Neuronal stem cell (in vitro differentiated cells): Measurements from ENCODE around the gene CPNE4.

Source experiments
- DNase-seq: peaks from one replicate; pipeline ENCODE4 v3.0.0-alpha.2; 2013; ENCODE audit warnings: low spot score
- H2AFZ ChIP-seq: one replicate; pipeline ENCODE4 v1.6.1; 2013; ENCODE audit warnings: mild to moderate bottlenecking, low read length, inconsistent platforms
- H2AK5ac ChIP-seq: 2 replicates; pipeline ENCODE4 v1.6.1; 2013; ENCODE audit warnings: low read depth, mild to moderate bottlenecking, inconsistent platforms, low read length, moderate library complexity, mixed read lengths
- H2BK120ac ChIP-seq: 2 replicates; pipeline ENCODE4 v1.6.1; 2013; ENCODE audit warnings: low read depth, mild to moderate bottlenecking, inconsistent platforms, low read length, moderate library complexity, mixed read lengths
- H2BK12ac ChIP-seq: one replicate; pipeline ENCODE4 v1.6.1; 2013; ENCODE audit warnings: low read length, inconsistent platforms
- H2BK15ac ChIP-seq: 2 replicates; pipeline ENCODE4 v1.6.1; 2013; ENCODE audit warnings: mild to moderate bottlenecking, low read length, inconsistent platforms, mixed read lengths
- H2BK5ac ChIP-seq: one replicate; pipeline ENCODE4 v1.6.1; 2013; ENCODE audit warnings: inconsistent platforms, mild to moderate bottlenecking, low read length, moderate library complexity
- H3K14ac ChIP-seq: one replicate; pipeline ENCODE4 v1.6.1; 2013; ENCODE audit warnings: low read length, inconsistent platforms
- H3K18ac ChIP-seq: 2 replicates; pipeline ENCODE4 v1.6.1; 2013; ENCODE audit warnings: low read length, inconsistent platforms
- H3K23ac ChIP-seq: 2 replicates; pipeline ENCODE4 v1.6.1; 2013; ENCODE audit warnings: low read depth, mild to moderate bottlenecking, mixed read lengths, low read length, inconsistent platforms; ENCODE audit not compliant: poor library complexity
- H3K27ac ChIP-seq: replicated peaks from 3 replicates; pipeline ENCODE4 v1.5.1; 2013; ENCODE audit warnings: low read length, inconsistent platforms
- H3K27me3 ChIP-seq, 3 experiments: 2 replicates each; pipeline ENCODE4 v1.6.1; 2013; ENCODE audit warnings: low read length in 3 of 3, mild to moderate bottlenecking in 2 of 3, inconsistent platforms in 1 of 3, low read depth in 1 of 3, mixed read lengths in 1 of 3, moderate library complexity in 1 of 3; ENCODE audit not compliant: control insufficient read depth in 3 of 3, insufficient read depth in 3 of 3
- H3K36me3 ChIP-seq, 2 donors: replicated peaks in 1 of 2; 2 replicates each; pipeline ENCODE4 v1.6.1; 2013; ENCODE audit warnings: low read length in 2 of 2; ENCODE audit not compliant: control insufficient read depth in 2 of 2, insufficient read depth in 2 of 2
- H3K4ac ChIP-seq: 2 replicates; pipeline ENCODE4 v1.6.1; 2013; ENCODE audit warnings: inconsistent platforms, mild to moderate bottlenecking, low read length, moderate library complexity
- H3K4me1 ChIP-seq, 2 donors: 1 replicate in 1 of 2; 2 replicates in 1 of 2; pipeline ENCODE4 v1.6.1; 2013; ENCODE audit warnings: low read length in 2 of 2, low read depth in 1 of 2; ENCODE audit not compliant: control insufficient read depth in 2 of 2, insufficient read depth in 1 of 2
- H3K4me2 ChIP-seq: one replicate; pipeline ENCODE4 v1.6.1; 2013; ENCODE audit warnings: mild to moderate bottlenecking, low read length, inconsistent platforms; ENCODE audit not compliant: insufficient read depth, poor library complexity, severe bottlenecking
- H3K4me3 ChIP-seq, 2 donors: 2 replicates each; pipeline ENCODE4 v1.5.1; 2013; ENCODE audit warnings: low read length in 2 of 2, mild to moderate bottlenecking in 2 of 2, inconsistent platforms in 1 of 2, moderate library complexity in 1 of 2
- H3K79me1 ChIP-seq: one replicate; pipeline ENCODE4 v1.6.1; 2013; ENCODE audit warnings: low read depth, mild to moderate bottlenecking, inconsistent platforms, low read length, moderate library complexity
- H3K9ac ChIP-seq: one replicate; pipeline ENCODE4 v1.6.1; 2013; ENCODE audit warnings: mild to moderate bottlenecking, low read depth, low read length, inconsistent platforms; ENCODE audit not compliant: poor library complexity
- H3K9me3 ChIP-seq, 2 donors: replicated peaks in 1 of 2; 2 replicates each; pipeline versions ENCODE3 to v1.6.1; 2013; ENCODE audit warnings: low read length in 2 of 2, mild to moderate bottlenecking in 2 of 2, inconsistent platforms in 1 of 2, low read depth in 1 of 2, mixed read lengths in 1 of 2, moderate library complexity in 1 of 2; ENCODE audit not compliant: control insufficient read depth in 2 of 2, insufficient read depth in 1 of 2
- H4K8ac ChIP-seq: one replicate; pipeline ENCODE4 v1.6.1; 2013; ENCODE audit warnings: low read depth, mild to moderate bottlenecking, inconsistent platforms, low read length, moderate library complexity
- H4K91ac ChIP-seq: one replicate; pipeline ENCODE4 v1.6.1; 2013; ENCODE audit warnings: low read length, low read depth, mild to moderate bottlenecking, inconsistent platforms; ENCODE audit not compliant: poor library complexity
- WGBS, 2 donors: extraction: QIAGEN DNeasy Blood & Tissue Kit; methylation state at CpG; one replicate each; pipeline ENCODE4 v1.1.7; 2013; ENCODE audit warnings: missing lambda C conversion rate in 2 of 2, mixed read lengths in 1 of 2; ENCODE audit not compliant: insufficient read length in 2 of 2, insufficient replicate concordance in 1 of 2; ENCODE audit errors: extremely low coverage in 2 of 2; 5-methylcytosine and 5-hydroxymethylcytosine counted together

CPNE4 gene

DNA sequence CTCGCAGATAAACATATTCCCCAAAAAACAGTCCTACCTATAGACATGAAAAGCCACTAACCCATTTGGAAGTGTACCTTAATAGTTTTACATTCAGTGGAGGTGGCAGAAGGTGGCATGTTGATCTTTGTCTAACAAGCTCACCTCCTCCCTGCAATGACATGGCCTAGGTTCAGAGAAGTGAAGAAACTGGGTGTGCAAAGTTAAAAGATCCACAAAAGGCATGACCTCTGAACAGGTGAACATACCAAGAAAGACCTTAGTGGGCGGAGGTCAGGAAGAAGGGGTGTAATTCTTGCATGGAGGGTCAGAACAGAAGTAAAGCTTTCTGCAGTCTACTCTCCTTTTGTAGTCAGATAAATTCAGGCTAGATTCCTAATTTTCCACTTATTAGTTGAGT, 532.9 kb downstream of the CPNE4 start:
- WGBS, 2 donors, result no CpG with 5 or more reads among the region's 2 CpGs
- peak overlapping the region; percentile 88 for H2AFZ ChIP-seq
- H3K9ac ChIP-seq, result no peak overlapping the region
- no peak overlapping the region for H4K91ac ChIP-seq
- peaks cover 5 to 43% of the 10 kb centered on the region in 2 donors for H3K36me3 ChIP-seq
- DNase-seq, result no peak
- no peak overlapping the region for H2BK15ac ChIP-seq
- no peak overlapping the region for H3K18ac ChIP-seq
- no peak overlapping the region for H2BK5ac ChIP-seq
- no peak overlapping the region for H3K27ac ChIP-seq
- peak overlapping the region; percentile 85 for H3K4me2 ChIP-seq
- H2BK12ac ChIP-seq, result no peak overlapping the region
- H3K4me3 ChIP-seq, result peak overlapping the region; percentile 86 to 99
- no peaks in the 10 kb centered on the region for H3K9me3 ChIP-seq
- H3K4me1 ChIP-seq, result peaks cover 2 to 5% of the 10 kb centered on the region in 2 donors
- H3K4ac ChIP-seq, result no peak overlapping the region
- H3K27me3 ChIP-seq, result peaks cover 0 to 2% (median 0%) of the 10 kb centered on the region in 3 experiments
- no peak overlapping the region for H2BK120ac ChIP-seq
- no peak overlapping the region for H4K8ac ChIP-seq
- H2AK5ac ChIP-seq, result no peak overlapping the region
- H3K14ac ChIP-seq, result no peak overlapping the region
- H3K23ac ChIP-seq, result no peak overlapping the region
- no peaks in the 10 kb centered on the region for H3K79me1 ChIP-seq

DNA sequence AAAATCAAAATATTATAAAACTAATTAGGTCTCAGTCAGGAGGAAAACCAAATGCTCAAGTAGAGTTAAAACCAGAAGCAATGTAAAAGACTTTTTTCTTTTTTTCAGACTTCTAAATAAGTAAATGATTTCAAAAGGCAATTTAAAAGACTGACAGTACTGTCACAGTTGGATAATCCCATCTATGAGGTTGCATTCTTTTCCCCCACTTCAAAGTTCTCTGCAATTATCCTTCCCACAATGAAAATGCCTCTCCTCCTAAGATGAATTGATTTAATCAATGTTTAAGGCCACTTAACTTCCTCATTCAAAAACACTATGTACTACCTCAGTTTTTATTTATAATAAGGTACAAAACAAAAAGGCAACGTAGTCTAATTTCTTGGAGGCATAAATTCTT, 540.1 kb downstream of the CPNE4 start:
- no peak overlapping the region for H3K4ac ChIP-seq
- WGBS, 2 donors, result no CpG with 5 or more reads among the region's 1 CpG
- no peaks in the 10 kb centered on the region for H3K9me3 ChIP-seq
- no peak overlapping the region for H2BK15ac ChIP-seq
- H3K27ac ChIP-seq, result no peak overlapping the region
- no peak overlapping the region for H3K23ac ChIP-seq
- peaks cover 16 to 98% of the 10 kb centered on the region in 2 donors for H3K36me3 ChIP-seq
- H3K79me1 ChIP-seq, result no peaks in the 10 kb centered on the region
- no peak overlapping the region for H2BK120ac ChIP-seq
- H2BK12ac ChIP-seq, result no peak overlapping the region
- no peak overlapping the region for H2BK5ac ChIP-seq
- H4K91ac ChIP-seq, result no peak overlapping the region
- no peak overlapping the region for H3K9ac ChIP-seq
- no peak overlapping the region for H2AFZ ChIP-seq
- peaks cover 2 to 6% of the 10 kb centered on the region in 2 donors for H3K4me1 ChIP-seq
- H3K14ac ChIP-seq, result no peak overlapping the region
- no peak overlapping the region for H3K4me2 ChIP-seq
- H4K8ac ChIP-seq, result no peak overlapping the region
- no peak overlapping the region for H3K18ac ChIP-seq
- H3K4me3 ChIP-seq, result no peak overlapping the region
- H3K27me3 ChIP-seq, result no peaks in the 10 kb centered on the region
- DNase-seq, result no peak
- H2AK5ac ChIP-seq, result no peak overlapping the region

DNA sequence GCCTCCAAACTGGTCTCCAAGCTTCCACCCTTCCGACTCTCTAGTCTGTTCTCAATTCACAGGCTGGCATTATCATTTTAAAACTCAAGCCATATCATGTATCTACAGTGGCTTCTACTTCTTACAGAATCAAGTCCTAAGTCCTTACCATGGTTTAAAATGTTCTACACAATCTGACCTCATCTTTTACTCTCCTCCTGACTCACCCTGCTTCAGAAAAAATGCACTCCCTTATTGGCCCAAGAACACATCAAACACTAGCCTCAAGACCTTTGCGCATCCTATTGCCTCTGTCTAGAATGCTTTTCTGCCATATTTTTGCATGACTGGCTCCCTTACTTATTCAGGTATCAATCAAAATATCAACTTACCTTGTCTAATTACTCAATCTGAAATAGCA, 543.0 kb downstream of the CPNE4 start:
- no peak overlapping the region for H2AK5ac ChIP-seq
- no peak overlapping the region for H3K4me3 ChIP-seq
- H3K18ac ChIP-seq, result no peak overlapping the region
- H2BK120ac ChIP-seq, result no peak overlapping the region
- H3K4me1 ChIP-seq, result peaks cover under 1 to 6% of the 10 kb centered on the region in 2 donors
- H3K14ac ChIP-seq, result no peak overlapping the region
- H3K27ac ChIP-seq, result no peak overlapping the region
- no peak overlapping the region for H2AFZ ChIP-seq
- peaks cover 13 to 100% of the 10 kb centered on the region in 2 donors for H3K36me3 ChIP-seq
- H3K79me1 ChIP-seq, result no peaks in the 10 kb centered on the region
- H3K4me2 ChIP-seq, result no peak overlapping the region
- H2BK12ac ChIP-seq, result no peak overlapping the region
- no peak overlapping the region for H4K91ac ChIP-seq
- peak overlapping the region; percentile 73 for H4K8ac ChIP-seq
- no peak overlapping the region for H3K23ac ChIP-seq
- no peak for DNase-seq
- no peak overlapping the region for H2BK15ac ChIP-seq
- H3K4ac ChIP-seq, result no peak overlapping the region
- peaks cover 0 to 9% of the 10 kb centered on the region in 2 donors for H3K9me3 ChIP-seq
- no peak overlapping the region for H3K9ac ChIP-seq
- WGBS, 2 donors, result no CpG with 5 or more reads among the region's 2 CpGs
- H2BK5ac ChIP-seq, result no peak overlapping the region
- no peaks in the 10 kb centered on the region for H3K27me3 ChIP-seq

DNA sequence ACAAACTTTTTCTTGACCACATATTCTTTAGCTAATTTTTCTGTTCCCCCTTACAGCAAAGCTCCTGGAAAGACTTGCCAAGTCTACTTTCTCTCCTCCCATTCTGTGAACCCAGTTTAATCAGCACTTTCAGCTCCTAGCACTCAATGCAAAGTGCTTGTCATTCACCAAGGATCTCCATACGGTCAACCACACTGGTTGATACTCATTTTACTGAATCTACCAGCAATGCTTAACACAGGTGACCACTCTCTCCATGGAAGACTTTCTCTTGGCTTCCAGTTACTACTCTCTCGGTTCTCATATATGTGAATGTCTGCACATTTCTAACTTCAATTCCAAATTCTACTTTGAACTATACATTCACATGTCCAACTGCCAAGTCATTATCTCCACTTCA, 543.7 kb downstream of the CPNE4 start:
- H3K18ac ChIP-seq, result no peak overlapping the region

More for the DNA sequence above, 543.7 kb downstream of the CPNE4 start:
- no peak overlapping the region for H3K4me3 ChIP-seq
- H3K9me3 ChIP-seq, result peaks cover 0 to 9% of the 10 kb centered on the region in 2 donors
- no peak overlapping the region for H2BK15ac ChIP-seq
- no peak overlapping the region for H3K4ac ChIP-seq
- H3K4me1 ChIP-seq, result peaks cover 0 to 6% of the 10 kb centered on the region in 2 donors
- no peak overlapping the region for H2BK120ac ChIP-seq
- H2AK5ac ChIP-seq, result no peak overlapping the region
- no peak overlapping the region for H2BK5ac ChIP-seq
- no peak overlapping the region for H4K91ac ChIP-seq
- H3K4me2 ChIP-seq, result no peak overlapping the region
- H3K9ac ChIP-seq, result no peak overlapping the region
- H3K23ac ChIP-seq, result no peak overlapping the region
- WGBS, 2 donors, result no CpG with 5 or more reads among the region's 2 CpGs
- H3K14ac ChIP-seq, result no peak overlapping the region
- no peak overlapping the region for H3K27ac ChIP-seq
- H2AFZ ChIP-seq, result no peak overlapping the region
- H3K36me3 ChIP-seq, result peaks cover 10 to 97% of the 10 kb centered on the region in 2 donors
- H3K27me3 ChIP-seq, result no peaks in the 10 kb centered on the region
- H4K8ac ChIP-seq, result no peak overlapping the region
- H3K79me1 ChIP-seq, result no peaks in the 10 kb centered on the region
- DNase-seq, result no peak
- H2BK12ac ChIP-seq, result no peak overlapping the region
